KMS-11 (cell line): ENCODE data around the gene RASD1.

Experiments
- H2AFZ ChIP-seq: fragments of 200-600 bp; sonication (generic); 2 replicates; pipeline ENCODE4 v1.6.1; 2016; ENCODE audit warnings: antibody characterized with exemption, mixed run types, low read depth
- H3K27ac ChIP-seq: fragments of 200-600 bp; sonication (generic); 2 replicates; pipeline ENCODE4 v1.6.1; 2016; ENCODE audit warnings: mild to moderate bottlenecking, mixed run types
- H3K27me3 ChIP-seq: fragments of 200-600 bp; sonication (generic); 2 replicates; pipeline ENCODE4 v1.6.1; 2017; ENCODE audit warnings: mild to moderate bottlenecking, low read depth, mixed run types, moderate library complexity; ENCODE audit not compliant: insufficient read depth
- H3K36me3 ChIP-seq: fragments of 200-600 bp; sonication (generic); 2 replicates; pipeline ENCODE4 v1.6.1; 2017; ENCODE audit warnings: mild to moderate bottlenecking, mixed run types; ENCODE audit not compliant: insufficient read depth
- H3K4me1 ChIP-seq: fragments of 200-600 bp; sonication (generic); 2 replicates; pipeline ENCODE4 v1.6.1; 2016; ENCODE audit warnings: mild to moderate bottlenecking, low read depth, mixed run types; ENCODE audit not compliant: poor library complexity, severe bottlenecking
- H3K4me2 ChIP-seq: fragments of 200-600 bp; sonication (generic); 2 replicates; pipeline ENCODE4 v1.7.0; 2016; ENCODE audit warnings: mild to moderate bottlenecking, mixed run types
- H3K4me3 ChIP-seq: fragments of 200-600 bp; sonication (generic); IDR thresholded peaks from 2 replicates; pipeline ENCODE4 v1.6.1; 2017; ENCODE audit warnings: low read depth, low read length, mixed read lengths; ENCODE audit not compliant: insufficient read depth
- H3K79me2 ChIP-seq: fragments of 200-600 bp; sonication (generic); 2 replicates; pipeline ENCODE4 v1.6.1; 2016; ENCODE audit warnings: low read depth, mixed run types; ENCODE audit not compliant: insufficient read depth
- H3K9ac ChIP-seq: fragments of 200-600 bp; sonication (generic); 2 replicates; pipeline ENCODE4 v1.6.1; 2016; ENCODE audit warnings: mild to moderate bottlenecking, mixed run types
- H4K20me1 ChIP-seq: fragments of 200-600 bp; sonication (generic); 2 replicates; pipeline ENCODE4 v1.6.1; 2016; ENCODE audit warnings: mild to moderate bottlenecking, mixed run types; ENCODE audit not compliant: insufficient read depth
- TF ChIP-seq, protein P1 (sequence below): fragments of 200-600 bp; sonication (generic); conservative IDR thresholded peaks from 2 replicates; pipeline ENCODE4 v1.6.1; 2017; ENCODE audit warnings: low read depth, mild to moderate bottlenecking, antibody characterized with exemption, low read length, moderate library complexity, mixed read lengths

Gene RASD1

DNA sequence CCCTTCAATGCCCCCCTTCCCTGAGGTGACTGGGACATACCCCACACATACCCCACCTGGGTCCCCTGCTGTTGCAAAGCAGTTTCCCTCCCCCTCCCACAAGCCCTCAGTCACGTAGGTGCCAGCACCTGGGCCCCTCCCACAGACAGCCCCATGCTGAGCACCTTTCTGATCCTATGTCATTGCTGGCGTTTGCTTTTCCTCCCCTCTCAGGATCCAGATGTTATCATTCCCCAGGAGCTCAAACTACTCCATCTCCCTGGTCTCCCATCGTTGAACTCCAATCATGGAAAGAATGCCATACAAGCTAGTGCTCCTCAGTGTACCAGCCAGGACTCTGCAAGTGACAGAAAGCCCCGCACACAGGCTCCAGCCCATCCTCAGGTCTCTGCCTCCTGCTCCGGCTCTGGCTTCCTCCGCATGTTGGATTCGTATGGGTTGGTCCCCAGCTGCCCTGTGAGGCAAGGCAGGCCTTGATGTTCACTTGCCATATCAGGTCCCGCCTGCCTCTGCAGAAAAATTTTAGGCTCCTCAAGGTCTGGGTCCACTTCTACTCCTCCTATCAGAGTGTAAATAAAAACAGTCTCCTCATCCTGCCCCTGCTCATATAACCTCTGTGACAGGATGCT is 50.8 kb downstream of the RASD1 start:
- Histone ChIP-seq H3K4me2 (no peak overlapping the region), H3K79me2 (no peaks in the 10 kb centered on the region), H3K9ac (no peak overlapping the region), H4K20me1 (no peaks in the 10 kb centered on the region), H3K27me3 (no peaks in the 10 kb centered on the region), H3K36me3 (no peaks in the 10 kb centered on the region), H3K4me1 (no peaks in the 10 kb centered on the region), H2AFZ (no peak overlapping the region), H3K27ac (no peak overlapping the region), H3K4me3 (no peak overlapping the region)
- TF ChIP-seq, protein P1, sequence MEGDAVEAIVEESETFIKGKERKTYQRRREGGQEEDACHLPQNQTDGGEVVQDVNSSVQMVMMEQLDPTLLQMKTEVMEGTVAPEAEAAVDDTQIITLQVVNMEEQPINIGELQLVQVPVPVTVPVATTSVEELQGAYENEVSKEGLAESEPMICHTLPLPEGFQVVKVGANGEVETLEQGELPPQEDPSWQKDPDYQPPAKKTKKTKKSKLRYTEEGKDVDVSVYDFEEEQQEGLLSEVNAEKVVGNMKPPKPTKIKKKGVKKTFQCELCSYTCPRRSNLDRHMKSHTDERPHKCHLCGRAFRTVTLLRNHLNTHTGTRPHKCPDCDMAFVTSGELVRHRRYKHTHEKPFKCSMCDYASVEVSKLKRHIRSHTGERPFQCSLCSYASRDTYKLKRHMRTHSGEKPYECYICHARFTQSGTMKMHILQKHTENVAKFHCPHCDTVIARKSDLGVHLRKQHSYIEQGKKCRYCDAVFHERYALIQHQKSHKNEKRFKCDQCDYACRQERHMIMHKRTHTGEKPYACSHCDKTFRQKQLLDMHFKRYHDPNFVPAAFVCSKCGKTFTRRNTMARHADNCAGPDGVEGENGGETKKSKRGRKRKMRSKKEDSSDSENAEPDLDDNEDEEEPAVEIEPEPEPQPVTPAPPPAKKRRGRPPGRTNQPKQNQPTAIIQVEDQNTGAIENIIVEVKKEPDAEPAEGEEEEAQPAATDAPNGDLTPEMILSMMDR = no peak
